ENCODE measurements around the gene ZSWIM6.

ZSWIM6 gene

GRCh38 chr5:61352612-61353156 is 20.6 kb downstream of the ZSWIM6 start:
- H3K4me1 Mint-ChIP-seq = peaks cover 15% of the 10 kb centered on the region

GRCh38 chr5:61353293-61353692 is 21.2 kb downstream of the ZSWIM6 start:
- ATAC-seq = no peak
- Mint-ChIP-seq H3K27me3 (no peaks in the 10 kb centered on the region), H3K27ac (no peak overlapping the region), H3K9me3 (peaks cover 10% of the 10 kb centered on the region), H3K4me3 (no peak overlapping the region), H3K36me3 (ENCODE audit: low read depth) (peaks cover 3% of the 10 kb centered on the region), H3K4me1 (peaks cover 14% of the 10 kb centered on the region)
- no peak for DNase-seq

More at GRCh38 chr5:61352612-61353156, 20.6 kb downstream of the ZSWIM6 start:
- H3K27ac Mint-ChIP-seq = no peak overlapping the region
- no peak for ATAC-seq
- H3K4me3 Mint-ChIP-seq = no peak overlapping the region
- peaks cover 5% of the 10 kb centered on the region for H3K9me3 Mint-ChIP-seq
- peaks cover 3% of the 10 kb centered on the region for H3K36me3 Mint-ChIP-seq (ENCODE audit: low read depth)
- H3K27me3 Mint-ChIP-seq = no peaks in the 10 kb centered on the region
- DNase-seq = no peak

- Mint-ChIP-seq H3K27ac (no peak overlapping the region), H3K4me1 (peaks cover 13% of the 10 kb centered on the region), H3K27me3 (no peaks in the 10 kb centered on the region), H3K4me3 (no peak overlapping the region), H3K9me3 (peaks cover 10% of the 10 kb centered on the region), H3K36me3 (ENCODE audit: low read depth) (peaks cover 6% of the 10 kb centered on the region)
- DNase-seq (no peak), ATAC-seq (no peak)
These were observed 22.1 kb downstream of the ZSWIM6 start for GRCh38 chr5:61354199-61354598.

DNA sequence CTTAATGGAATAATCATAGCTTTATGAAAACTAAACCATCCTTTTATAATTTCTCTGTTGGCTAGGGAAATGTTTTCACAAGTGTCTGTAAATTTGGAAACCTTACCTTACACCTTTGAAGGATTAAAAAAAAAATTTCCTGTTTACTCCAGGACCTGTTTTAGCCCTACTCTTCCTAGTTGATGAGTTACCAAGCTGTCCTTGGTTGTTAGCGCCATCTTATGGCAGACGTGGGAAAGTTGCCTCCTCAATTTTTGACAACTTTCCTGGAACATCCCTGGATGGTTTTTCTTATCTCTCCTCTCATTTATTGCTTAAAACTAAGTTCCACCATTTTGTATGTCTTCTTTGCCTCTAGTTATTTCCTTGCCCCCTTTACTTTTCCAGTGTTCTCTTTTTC is 25.7 kb downstream of the ZSWIM6 start:
- Mint-ChIP-seq H3K27ac (no peak overlapping the region), H3K9me3 (peaks cover 10% of the 10 kb centered on the region), H3K27me3 (no peaks in the 10 kb centered on the region), H3K4me1 (peaks cover 6% of the 10 kb centered on the region), H3K4me3 (no peak overlapping the region), H3K36me3 (ENCODE audit: low read depth) (peaks cover 9% of the 10 kb centered on the region)
- ATAC-seq = no peak
- DNase-seq = peak; percentile 14

- ATAC-seq = peak; percentile 66
- DNase-seq = no peak
- peaks cover 2% of the 10 kb centered on the region for H3K9me3 Mint-ChIP-seq
These were observed 30.8 kb downstream of the ZSWIM6 start for GRCh38 chr5:61362796-61363368.

DNA sequence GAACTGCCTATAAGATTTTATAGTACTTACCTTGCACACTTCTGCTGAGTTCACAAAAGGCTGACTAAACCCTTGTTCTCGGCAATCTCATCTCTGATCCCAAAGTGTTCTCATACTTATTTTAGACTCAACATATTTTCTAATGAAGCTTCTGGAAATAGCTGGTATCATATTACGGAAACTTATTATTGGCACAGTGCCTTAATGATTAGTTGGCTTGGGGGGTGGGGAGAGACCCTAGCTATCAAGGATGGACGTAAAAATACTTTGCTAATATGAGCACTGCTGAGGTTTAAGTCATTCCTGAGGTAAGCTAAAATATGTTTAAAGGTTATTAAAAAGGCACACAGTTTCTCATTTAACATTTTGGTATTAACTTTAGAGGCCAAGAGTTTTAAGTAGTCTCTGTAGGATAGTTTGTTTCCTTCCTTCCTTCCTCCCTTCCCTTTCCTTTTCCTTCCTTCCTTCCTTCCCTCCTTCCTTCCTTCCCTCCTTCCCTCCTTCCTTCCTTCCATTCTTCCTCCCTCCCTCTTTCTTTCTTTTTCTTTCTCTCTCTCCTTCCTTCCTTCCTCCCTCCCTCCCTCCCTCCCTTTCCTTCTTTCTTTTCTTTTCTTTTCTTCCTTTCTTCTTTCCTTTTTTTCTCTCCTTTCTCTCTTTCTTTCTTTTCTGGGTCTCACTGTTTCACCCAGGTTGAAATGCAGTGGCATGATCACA is 31.5 kb downstream of the ZSWIM6 start:
- DNase-seq (no peak), ATAC-seq (no peak)
- Mint-ChIP-seq H3K9me3 (no peaks in the 10 kb centered on the region), H3K27ac (no peak overlapping the region), H3K27me3 (no peaks in the 10 kb centered on the region), H3K36me3 (ENCODE audit: low read depth) (peaks cover 8% of the 10 kb centered on the region), H3K4me3 (no peak overlapping the region), H3K4me1 (peaks cover 4% of the 10 kb centered on the region)

More at GRCh38 chr5:61362796-61363368, 30.8 kb downstream of the ZSWIM6 start:
- no peak overlapping the region for H3K4me3 Mint-ChIP-seq
- peaks cover 8% of the 10 kb centered on the region for H3K36me3 Mint-ChIP-seq (ENCODE audit: low read depth)
- H3K27ac Mint-ChIP-seq = no peak overlapping the region
- no peaks in the 10 kb centered on the region for H3K27me3 Mint-ChIP-seq
- peaks cover 4% of the 10 kb centered on the region for H3K4me1 Mint-ChIP-seq

DNA sequence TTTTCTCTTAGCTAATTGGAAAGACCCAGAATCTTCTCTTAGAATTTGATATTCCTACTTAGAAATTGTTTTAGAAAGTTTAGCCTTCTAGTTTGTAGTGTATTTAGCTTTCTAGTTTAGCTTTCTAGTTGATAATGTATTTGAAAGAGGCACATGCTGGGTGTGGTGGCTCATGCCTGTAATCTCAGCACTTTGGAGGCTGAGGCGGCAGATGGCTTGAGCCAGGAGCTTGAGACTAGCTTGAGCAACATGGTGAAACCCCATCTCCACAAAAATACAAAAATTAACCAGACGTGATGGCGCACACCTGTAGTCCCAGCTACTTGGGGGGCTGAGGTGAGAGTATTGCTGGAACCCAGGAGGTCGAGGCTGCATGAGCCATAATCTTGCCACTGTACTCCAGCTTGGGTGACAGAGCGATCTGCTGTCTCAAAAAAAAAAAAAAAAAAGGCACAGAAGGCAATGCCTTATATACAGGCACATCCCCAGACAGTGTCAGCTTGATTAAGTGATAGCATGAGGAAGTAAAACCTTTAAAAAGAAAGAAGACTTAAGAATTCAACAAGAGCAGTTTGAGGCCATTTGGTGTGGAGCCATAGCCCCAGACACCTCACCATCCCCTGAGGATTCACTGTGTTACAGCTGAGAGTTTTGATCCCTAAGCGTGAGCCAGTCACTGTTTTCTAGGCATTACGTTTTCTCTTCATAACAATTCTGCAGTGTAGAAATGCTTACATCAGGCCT is 34.6 kb downstream of the ZSWIM6 start:
- no peak for DNase-seq
- Mint-ChIP-seq H3K9me3 (no peaks in the 10 kb centered on the region), H3K36me3 (ENCODE audit: low read depth) (peaks cover 8% of the 10 kb centered on the region), H3K27me3 (no peaks in the 10 kb centered on the region), H3K4me3 (no peak overlapping the region), H3K27ac (no peak overlapping the region), H3K4me1 (no peaks in the 10 kb centered on the region)
- ATAC-seq = no peak

- Mint-ChIP-seq H3K27me3 (no peaks in the 10 kb centered on the region), H3K4me3 (no peak overlapping the region), H3K9me3 (peaks cover 5% of the 10 kb centered on the region), H3K4me1 (no peaks in the 10 kb centered on the region), H3K27ac (no peak overlapping the region), H3K36me3 (ENCODE audit: low read depth) (peaks cover 15% of the 10 kb centered on the region)
- no peak for DNase-seq
- no peak for ATAC-seq
These were observed 38.4 kb downstream of the ZSWIM6 start for GRCh38 chr5:61370506-61370905.

GRCh38 chr5:61371474-61371873 is 39.4 kb downstream of the ZSWIM6 start:
- H3K27ac Mint-ChIP-seq = no peak overlapping the region
- no peak for DNase-seq
- H3K27me3 Mint-ChIP-seq = no peaks in the 10 kb centered on the region
- H3K4me1 Mint-ChIP-seq = no peaks in the 10 kb centered on the region
- H3K9me3 Mint-ChIP-seq = peaks cover 5% of the 10 kb centered on the region
- no peak for ATAC-seq
- H3K36me3 Mint-ChIP-seq (ENCODE audit: low read depth) = peaks cover 15% of the 10 kb centered on the region
- no peak overlapping the region for H3K4me3 Mint-ChIP-seq

GRCh38 chr5:61379677-61380076 is 47.6 kb downstream of the ZSWIM6 start:
- Mint-ChIP-seq H3K36me3 (ENCODE audit: low read depth) (peaks cover 5% of the 10 kb centered on the region), H3K27ac (no peak overlapping the region)

DNA sequence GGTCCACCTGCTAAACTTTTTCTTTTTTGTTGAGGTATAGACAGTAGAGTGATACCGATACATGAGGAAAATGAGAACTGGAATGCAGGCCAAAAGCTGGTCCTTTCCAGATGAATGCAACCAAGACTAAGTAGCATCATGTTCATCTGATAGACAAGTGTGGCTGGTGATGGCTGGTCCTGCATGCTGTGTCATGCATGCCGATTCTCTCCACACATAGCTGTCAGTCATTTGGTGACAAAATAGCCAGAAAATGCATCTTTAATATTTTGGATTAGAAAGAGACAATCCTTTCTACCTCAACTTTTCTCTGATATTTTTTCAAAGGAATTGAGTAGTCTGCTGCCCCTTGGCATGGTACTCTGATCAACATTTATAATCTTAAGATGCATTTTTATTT is 49.9 kb downstream of the ZSWIM6 start:
- Mint-ChIP-seq H3K36me3 (ENCODE audit: low read depth) (no peaks in the 10 kb centered on the region), H3K27ac (no peak overlapping the region), H3K4me3 (no peak overlapping the region), H3K27me3 (no peaks in the 10 kb centered on the region), H3K9me3 (no peaks in the 10 kb centered on the region), H3K4me1 (no peaks in the 10 kb centered on the region)
- no peak for ATAC-seq
- no peak for DNase-seq

More at GRCh38 chr5:61379677-61380076, 47.6 kb downstream of the ZSWIM6 start:
- DNase-seq (no peak), ATAC-seq (no peak)
- Mint-ChIP-seq H3K27me3 (no peaks in the 10 kb centered on the region), H3K4me1 (no peaks in the 10 kb centered on the region), H3K4me3 (no peak overlapping the region), H3K9me3 (peaks cover 5% of the 10 kb centered on the region)

DNA sequence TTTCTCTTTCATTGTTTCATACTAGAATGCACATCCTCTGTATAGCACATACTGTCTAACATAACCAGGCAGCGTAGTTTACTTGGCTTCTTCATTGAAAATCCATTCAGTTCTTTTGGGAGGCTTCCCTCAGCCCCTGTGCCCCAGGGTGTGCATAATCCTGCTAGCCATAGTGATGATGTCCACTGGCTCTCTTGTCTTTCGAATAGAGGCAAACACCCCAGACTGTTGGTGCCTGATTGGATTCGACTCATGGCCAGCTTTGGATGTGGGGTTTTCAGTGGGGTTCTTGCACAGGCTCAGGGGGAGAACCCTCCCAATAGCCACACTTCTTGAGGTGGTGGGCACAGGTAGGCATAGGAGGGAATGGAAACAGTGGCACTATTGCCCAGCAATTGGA is 53.6 kb downstream of the ZSWIM6 start:
- H3K36me3 Mint-ChIP-seq (ENCODE audit: low read depth) = no peaks in the 10 kb centered on the region
- peaks cover 13% of the 10 kb centered on the region for H3K4me1 Mint-ChIP-seq
- no peak overlapping the region for H3K27ac Mint-ChIP-seq
- DNase-seq = no peak
- H3K4me3 Mint-ChIP-seq = no peak overlapping the region
- H3K27me3 Mint-ChIP-seq = no peaks in the 10 kb centered on the region
- no peak for ATAC-seq
- no peaks in the 10 kb centered on the region for H3K9me3 Mint-ChIP-seq

GRCh38 chr5:61386045-61386800 is 54.2 kb downstream of the ZSWIM6 start:
- peaks cover 3% of the 10 kb centered on the region for H3K36me3 Mint-ChIP-seq (ENCODE audit: low read depth)
- H3K4me1 Mint-ChIP-seq = peaks cover 13% of the 10 kb centered on the region
- no peak for DNase-seq
- no peak overlapping the region for H3K27ac Mint-ChIP-seq
- no peak overlapping the region for H3K4me3 Mint-ChIP-seq
- H3K27me3 Mint-ChIP-seq = no peaks in the 10 kb centered on the region
- no peak for ATAC-seq
- H3K9me3 Mint-ChIP-seq = no peaks in the 10 kb centered on the region

DNA sequence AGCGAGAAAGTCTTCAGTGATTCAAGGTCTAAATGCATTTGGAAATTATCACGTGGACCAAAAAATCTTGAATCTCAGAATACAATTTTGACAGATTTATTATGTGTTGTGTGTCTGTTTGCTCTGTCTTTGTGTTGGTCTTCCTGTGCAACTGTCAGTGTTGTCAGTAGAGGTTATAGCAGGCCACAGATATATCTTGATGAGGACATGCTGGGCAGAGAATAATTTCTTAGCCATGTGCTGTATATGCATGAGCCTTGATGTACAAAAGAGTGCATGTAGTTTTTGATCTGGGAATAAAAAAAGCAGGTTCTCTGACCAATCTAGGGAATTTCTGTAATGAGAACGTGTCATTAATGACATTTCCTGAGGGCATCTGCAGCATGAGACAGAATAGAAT is 57.6 kb downstream of the ZSWIM6 start:
- Mint-ChIP-seq H3K27ac (no peak overlapping the region), H3K4me3 (no peak overlapping the region), H3K36me3 (ENCODE audit: low read depth) (peaks cover 8% of the 10 kb centered on the region), H3K4me1 (peaks cover 13% of the 10 kb centered on the region), H3K9me3 (no peaks in the 10 kb centered on the region), H3K27me3 (no peaks in the 10 kb centered on the region)
- DNase-seq (no peak), ATAC-seq (no peak)
